Liver (tissue), 9 donors: ENCODE data around the gene PPM1N. TPM values are rescaled to one million over a fixed set of nuclear protein-coding genes. Genes with fewer than 3 reads are reported as not detected.

Experiments used
- DNase-seq: peaks from one replicate; pipeline ENCODE4 v3.0.0-alpha.2; 2017; ENCODE audit warnings: low spot score
- H3K27ac ChIP-seq, 2 donors: one replicate each; pipeline ENCODE4 v1.7.0; 2013; ENCODE audit warnings: inconsistent platforms in 2 of 2, low read length in 2 of 2, control low read depth in 1 of 2, low read depth in 1 of 2, mild to moderate bottlenecking in 1 of 2
- H3K27me3 ChIP-seq, 4 donors: one replicate each; pipeline versions ENCODE4 v1.6.1 to v1.7.0; 2013; ENCODE audit warnings: low read length in 3 of 4, inconsistent platforms in 1 of 4, mild to moderate bottlenecking in 1 of 4, moderate library complexity in 1 of 4; ENCODE audit not compliant: control insufficient read depth in 4 of 4, insufficient read depth in 4 of 4
- H3K36me3 ChIP-seq, 4 donors: one replicate each; pipeline versions ENCODE4 v1.6.1 to v1.7.0; 2013; ENCODE audit warnings: low read length in 3 of 4, mild to moderate bottlenecking in 3 of 4, low read depth in 1 of 4, moderate library complexity in 1 of 4; ENCODE audit not compliant: control insufficient read depth in 4 of 4, insufficient read depth in 3 of 4
- H3K4me1 ChIP-seq, 4 donors: one replicate each; pipeline versions ENCODE4 v1.6.1 to v1.7.0; 2013; ENCODE audit warnings: low read length in 3 of 4, mild to moderate bottlenecking in 3 of 4, moderate library complexity in 1 of 4; ENCODE audit not compliant: control insufficient read depth in 4 of 4, insufficient read depth in 4 of 4
- H3K4me3 ChIP-seq, 3 donors: one replicate each; pipeline versions ENCODE4 v1.6.1 to v1.7.0; 2013; ENCODE audit warnings: low read length in 3 of 3, control low read depth in 1 of 3, low read depth in 1 of 3, mild to moderate bottlenecking in 1 of 3
- H3K9ac ChIP-seq, 2 donors: one replicate each; pipeline ENCODE4 v1.7.0; 2013; ENCODE audit warnings: low read length in 2 of 2, mild to moderate bottlenecking in 2 of 2, moderate library complexity in 2 of 2, control low read depth in 1 of 2, low read depth in 1 of 2
- H3K9me3 ChIP-seq, 4 donors: one replicate each; pipeline versions ENCODE4 v1.6.1 to v1.7.0; 2013; ENCODE audit warnings: low read length in 3 of 4; ENCODE audit not compliant: control insufficient read depth in 4 of 4
- ATF3 ChIP-seq: IDR thresholded peaks from 2 replicates; pipeline ENCODE4 v1.6.1; 2016; ENCODE audit warnings: antibody characterized with exemption
- EGR1 ChIP-seq, 2 donors: IDR thresholded peaks; 2 replicates each; pipeline ENCODE4 v1.6.1; 2016 to 2018; ENCODE audit warnings: antibody characterized with exemption in 2 of 2, low read depth in 2 of 2
- FOXA1 ChIP-seq: IDR thresholded peaks from 2 replicates; pipeline ENCODE4 v1.6.1; 2016; ENCODE audit warnings: antibody characterized with exemption
- FOXA2 ChIP-seq: IDR thresholded peaks from 2 replicates; pipeline ENCODE4 v1.6.1; 2016; ENCODE audit warnings: antibody characterized with exemption
- GABPA ChIP-seq, 2 donors: IDR thresholded peaks in 1 of 2; conservative IDR thresholded peaks in 1 of 2; 2 replicates each; pipeline ENCODE4 v1.6.1; 2016; ENCODE audit warnings: antibody characterized with exemption in 2 of 2, mild to moderate bottlenecking in 1 of 2, moderate library complexity in 1 of 2
- HNF4A ChIP-seq, 2 donors: conservative IDR thresholded peaks; 2 replicates each; pipeline ENCODE4 v1.6.1; 2016; ENCODE audit warnings: antibody characterized with exemption in 2 of 2, mild to moderate bottlenecking in 2 of 2
- HNF4G ChIP-seq: IDR thresholded peaks from 2 replicates; pipeline ENCODE4 v1.6.1; 2016; ENCODE audit warnings: antibody characterized with exemption
- JUND ChIP-seq, 2 donors: IDR thresholded peaks; 2 replicates each; pipeline ENCODE4 v1.6.1; 2016; ENCODE audit warnings: antibody characterized with exemption in 2 of 2
- MAX ChIP-seq: IDR thresholded peaks from 2 replicates; pipeline ENCODE4 v1.6.1; 2016; ENCODE audit warnings: antibody characterized with exemption
- NR2F2 ChIP-seq: IDR thresholded peaks from 2 replicates; pipeline ENCODE4 v1.6.1; 2016; ENCODE audit warnings: antibody characterized with exemption
- RAD21 ChIP-seq, 2 donors: IDR thresholded peaks; 2 replicates each; pipeline ENCODE4 v1.6.1; 2016; ENCODE audit warnings: antibody characterized with exemption in 2 of 2, mild to moderate bottlenecking in 2 of 2
- RXRA ChIP-seq, 2 donors: IDR thresholded peaks; 2 replicates each; pipeline ENCODE4 v1.6.1; 2017 to 2018; ENCODE audit warnings: antibody characterized with exemption in 2 of 2, mild to moderate bottlenecking in 1 of 2
- SP1 ChIP-seq: IDR thresholded peaks from 2 replicates; pipeline ENCODE4 v1.6.1; 2018; ENCODE audit warnings: antibody characterized with exemption, mild to moderate bottlenecking
- YY1 ChIP-seq: IDR thresholded peaks from 2 replicates; pipeline ENCODE4 v1.6.1; 2016; ENCODE audit warnings: antibody characterized with exemption, mild to moderate bottlenecking
- ZBTB33 ChIP-seq: IDR thresholded peaks from 2 replicates; pipeline ENCODE4 v1.6.1; 2016; ENCODE audit warnings: antibody characterized with exemption
- WGBS: extraction: QIAGEN DNeasy Blood & Tissue Kit; methylation state at CpG from one replicate; pipeline ENCODE4 v1.1.7; 2013; 5-methylcytosine and 5-hydroxymethylcytosine counted together
- polyA plus RNA-seq, 2 donors: library from polyadenylated mRNA; stranded (reverse) in 1 of 2; unstranded in 1 of 2; fragments of 200-250 nt in 1 of 2; fragments of >200 nt in 1 of 2; fragmentation: Nextera tagmentation in 1 of 2; extraction: Ambion mirVana in 1 of 2; gene quantifications; one replicate each; pipeline versions ENCODE4 v1.2.1 to v1.2.3, GENCODE V29; 2013 to 2015
- total RNA-seq, 2 donors: library from RNA; depleted of rRNA; stranded (reverse); fragments of >200 nt; gene quantifications; one replicate each; pipeline ENCODE4 v1.2.3, GENCODE V29; 2014
- TF ChIP-seq, protein P1 (sequence below): IDR thresholded peaks from 2 replicates; pipeline ENCODE4 v1.6.1; 2016; ENCODE audit warnings: antibody characterized with exemption, mild to moderate bottlenecking
- TF ChIP-seq, protein P2 (sequence below): fragments of 150-350 bp; IDR thresholded peaks from 2 replicates; pipeline ENCODE4 v1.5.1; 2017; ENCODE audit warnings: improper control_type of control experiment, low read depth, low read length; ENCODE audit not compliant: missing input control
- donor health status: healthy.
- donor health status: healthy.
- donor health status: healthy.
- donor health status: healthy.
- donor health status: healthy.

The PPM1N gene
- total and polyA plus RNA-seq, 4 donors = 0.17 to 1.5 (median 0.47) TPM

DNA sequence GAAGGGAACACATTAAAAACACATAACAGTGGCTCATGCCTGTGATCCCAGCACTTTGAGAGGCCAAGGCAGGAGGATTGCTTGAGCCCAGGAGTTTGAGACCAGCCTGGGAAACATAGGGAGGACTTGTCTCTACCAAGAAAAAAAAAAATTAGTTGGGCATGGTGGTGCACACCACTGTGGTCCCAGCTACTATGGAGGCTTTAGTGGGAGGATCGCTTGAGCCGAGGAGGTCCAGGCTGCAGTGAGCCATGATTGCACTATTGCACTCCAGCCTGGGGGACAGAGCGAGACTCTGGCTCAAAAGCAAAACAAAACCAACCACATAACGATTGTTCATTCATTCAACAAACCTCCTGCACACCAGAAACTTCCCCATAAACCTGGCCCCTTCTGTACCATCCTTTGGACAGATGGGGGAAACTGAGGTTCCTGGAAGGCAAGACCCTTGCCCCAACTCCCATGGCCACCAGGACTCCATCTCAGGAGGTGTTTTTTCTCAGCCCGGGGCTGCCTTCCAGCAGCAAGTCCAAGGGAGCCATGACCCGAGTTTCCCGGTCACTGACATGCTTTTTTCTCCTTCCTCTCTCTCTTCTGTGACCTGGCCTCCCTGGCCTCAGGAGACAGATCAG lies 26.2 kb upstream of the PPM1N start:
- H3K27me3 ChIP-seq = peaks cover 0 to 4% (median 2%) of the 10 kb centered on the region in 4 donors
- H3K9ac ChIP-seq = no peak overlapping the region
- no peak overlapping the region for H3K27ac ChIP-seq
- WGBS = 47% methylated on average over 7 of the region's 7 CpGs
- H3K4me1 ChIP-seq = peaks cover 8 to 42% (median 20%) of the 10 kb centered on the region in 4 donors
- H3K36me3 ChIP-seq = no peaks in the 10 kb centered on the region
- no peak for DNase-seq
- no peaks in the 10 kb centered on the region for H3K9me3 ChIP-seq
- TF ChIP-seq RXRA (IDR thresholded peaks at IDR 0.05) (peak in 1 of 2 donors; percentile 30), NR2F2 (peak; percentile 44), YY1 (no peak)
- H3K4me3 ChIP-seq = no peak overlapping the region

GRCh38 chr19:45472563-45473366 lies 25.5 kb upstream of the PPM1N start:
- Histone ChIP-seq H3K9me3 (no peaks in the 10 kb centered on the region), H3K4me3 (peak overlapping the region in 1 of 3 donors; percentile 14), H3K27me3 (peaks cover 0 to 4% (median 2%) of the 10 kb centered on the region in 4 donors), H3K27ac (no peak overlapping the region), H3K4me1 (peaks cover 8 to 39% (median 19%) of the 10 kb centered on the region in 4 donors), H3K36me3 (no peaks in the 10 kb centered on the region), H3K9ac (no peak overlapping the region)
- no peak for DNase-seq
- TF ChIP-seq JUND (IDR thresholded peaks at IDR 0.05) = no peak
- no peak for TF ChIP-seq RAD21 (IDR thresholded peaks at IDR 0.05)
- no peak for TF ChIP-seq NR2F2
- no peak for TF ChIP-seq HNF4A (conservative IDR thresholded peaks at IDR 0.05)
- no peak for TF ChIP-seq YY1
- no peak for TF ChIP-seq FOXA1
- TF ChIP-seq, protein P1, sequence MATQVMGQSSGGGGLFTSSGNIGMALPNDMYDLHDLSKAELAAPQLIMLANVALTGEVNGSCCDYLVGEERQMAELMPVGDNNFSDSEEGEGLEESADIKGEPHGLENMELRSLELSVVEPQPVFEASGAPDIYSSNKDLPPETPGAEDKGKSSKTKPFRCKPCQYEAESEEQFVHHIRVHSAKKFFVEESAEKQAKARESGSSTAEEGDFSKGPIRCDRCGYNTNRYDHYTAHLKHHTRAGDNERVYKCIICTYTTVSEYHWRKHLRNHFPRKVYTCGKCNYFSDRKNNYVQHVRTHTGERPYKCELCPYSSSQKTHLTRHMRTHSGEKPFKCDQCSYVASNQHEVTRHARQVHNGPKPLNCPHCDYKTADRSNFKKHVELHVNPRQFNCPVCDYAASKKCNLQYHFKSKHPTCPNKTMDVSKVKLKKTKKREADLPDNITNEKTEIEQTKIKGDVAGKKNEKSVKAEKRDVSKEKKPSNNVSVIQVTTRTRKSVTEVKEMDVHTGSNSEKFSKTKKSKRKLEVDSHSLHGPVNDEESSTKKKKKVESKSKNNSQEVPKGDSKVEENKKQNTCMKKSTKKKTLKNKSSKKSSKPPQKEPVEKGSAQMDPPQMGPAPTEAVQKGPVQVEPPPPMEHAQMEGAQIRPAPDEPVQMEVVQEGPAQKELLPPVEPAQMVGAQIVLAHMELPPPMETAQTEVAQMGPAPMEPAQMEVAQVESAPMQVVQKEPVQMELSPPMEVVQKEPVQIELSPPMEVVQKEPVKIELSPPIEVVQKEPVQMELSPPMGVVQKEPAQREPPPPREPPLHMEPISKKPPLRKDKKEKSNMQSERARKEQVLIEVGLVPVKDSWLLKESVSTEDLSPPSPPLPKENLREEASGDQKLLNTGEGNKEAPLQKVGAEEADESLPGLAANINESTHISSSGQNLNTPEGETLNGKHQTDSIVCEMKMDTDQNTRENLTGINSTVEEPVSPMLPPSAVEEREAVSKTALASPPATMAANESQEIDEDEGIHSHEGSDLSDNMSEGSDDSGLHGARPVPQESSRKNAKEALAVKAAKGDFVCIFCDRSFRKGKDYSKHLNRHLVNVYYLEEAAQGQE = no peak
- TF ChIP-seq EGR1 (IDR thresholded peaks at IDR 0.05; ENCODE audit: low read depth in 2 of 2) = no peak
- TF ChIP-seq MAX = no peak
- TF ChIP-seq, protein P2, sequence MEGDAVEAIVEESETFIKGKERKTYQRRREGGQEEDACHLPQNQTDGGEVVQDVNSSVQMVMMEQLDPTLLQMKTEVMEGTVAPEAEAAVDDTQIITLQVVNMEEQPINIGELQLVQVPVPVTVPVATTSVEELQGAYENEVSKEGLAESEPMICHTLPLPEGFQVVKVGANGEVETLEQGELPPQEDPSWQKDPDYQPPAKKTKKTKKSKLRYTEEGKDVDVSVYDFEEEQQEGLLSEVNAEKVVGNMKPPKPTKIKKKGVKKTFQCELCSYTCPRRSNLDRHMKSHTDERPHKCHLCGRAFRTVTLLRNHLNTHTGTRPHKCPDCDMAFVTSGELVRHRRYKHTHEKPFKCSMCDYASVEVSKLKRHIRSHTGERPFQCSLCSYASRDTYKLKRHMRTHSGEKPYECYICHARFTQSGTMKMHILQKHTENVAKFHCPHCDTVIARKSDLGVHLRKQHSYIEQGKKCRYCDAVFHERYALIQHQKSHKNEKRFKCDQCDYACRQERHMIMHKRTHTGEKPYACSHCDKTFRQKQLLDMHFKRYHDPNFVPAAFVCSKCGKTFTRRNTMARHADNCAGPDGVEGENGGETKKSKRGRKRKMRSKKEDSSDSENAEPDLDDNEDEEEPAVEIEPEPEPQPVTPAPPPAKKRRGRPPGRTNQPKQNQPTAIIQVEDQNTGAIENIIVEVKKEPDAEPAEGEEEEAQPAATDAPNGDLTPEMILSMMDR = no peak
- no peak for TF ChIP-seq SP1
- no peak for TF ChIP-seq ATF3
- no peak for TF ChIP-seq ZBTB33
- no peak for TF ChIP-seq HNF4G
- no peak for TF ChIP-seq GABPA (IDR thresholded peaks at IDR 0.05 in 1 of 2, conservative IDR thresholded peaks at IDR 0.05 in 1 of 2)
- no peak for TF ChIP-seq FOXA2
- WGBS = 15% methylated on average over 44 of the region's 44 CpGs
